ENCODE data around the gene LENG1. TPM values are rescaled to one million over a fixed set of nuclear protein-coding genes. Genes with fewer than 3 reads are reported as not detected.

The LENG1 gene
- total and polyA plus RNA-seq, 9 of the 15 experiments (the other 6 are each of a cell fraction or from before 2014, with no cell fraction given): 0.30 to 10.5 (median 4.7) TPM

DNA sequence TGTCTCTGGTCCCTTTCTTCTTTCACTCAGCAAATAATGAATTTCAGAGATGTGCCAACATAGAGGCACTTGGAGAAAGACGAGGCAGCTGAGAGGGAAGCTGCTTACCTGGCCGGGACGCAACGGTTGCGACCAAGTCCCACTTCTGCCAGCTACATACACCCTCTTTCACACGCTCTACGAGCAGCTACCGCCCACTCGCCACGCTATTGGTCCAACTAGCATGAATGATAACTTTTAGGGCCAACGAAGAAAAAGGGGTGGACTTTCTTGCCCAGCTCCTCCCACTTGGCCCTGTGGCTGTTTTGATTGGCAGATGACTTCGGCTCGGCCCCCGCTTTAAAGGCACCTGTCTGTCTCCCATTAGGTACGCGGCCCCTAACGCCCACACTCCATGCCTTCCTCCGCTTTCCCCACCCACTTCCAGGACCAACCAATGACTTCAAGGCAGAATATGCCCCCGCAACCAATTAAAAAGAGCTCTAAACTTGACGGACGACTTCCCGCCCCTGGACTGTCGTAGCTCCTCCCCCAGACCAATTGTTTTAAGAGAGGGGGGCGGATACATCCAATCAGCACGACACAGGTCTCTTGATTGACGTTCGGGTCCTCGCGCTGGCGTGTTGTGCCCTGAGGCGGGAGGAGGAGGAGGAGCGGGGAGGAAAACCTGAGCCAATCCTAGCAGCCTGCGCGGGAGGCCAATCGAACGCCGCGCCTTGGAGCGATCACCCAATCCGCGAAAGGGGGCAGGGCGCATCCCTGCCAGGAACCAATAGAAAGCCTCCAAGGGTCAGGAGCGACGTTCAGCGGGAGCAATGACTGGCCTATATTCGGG is 22.4 kb downstream of the LENG1 start (continued):
- TF ChIP-seq, protein P1, sequence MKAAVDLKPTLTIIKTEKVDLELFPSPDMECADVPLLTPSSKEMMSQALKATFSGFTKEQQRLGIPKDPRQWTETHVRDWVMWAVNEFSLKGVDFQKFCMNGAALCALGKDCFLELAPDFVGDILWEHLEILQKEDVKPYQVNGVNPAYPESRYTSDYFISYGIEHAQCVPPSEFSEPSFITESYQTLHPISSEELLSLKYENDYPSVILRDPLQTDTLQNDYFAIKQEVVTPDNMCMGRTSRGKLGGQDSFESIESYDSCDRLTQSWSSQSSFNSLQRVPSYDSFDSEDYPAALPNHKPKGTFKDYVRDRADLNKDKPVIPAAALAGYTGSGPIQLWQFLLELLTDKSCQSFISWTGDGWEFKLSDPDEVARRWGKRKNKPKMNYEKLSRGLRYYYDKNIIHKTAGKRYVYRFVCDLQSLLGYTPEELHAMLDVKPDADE (conservative IDR thresholded peaks at IDR 0.05; ENCODE audit: control insufficient read depth, low read depth, low read length): peak; percentile 47; the same call in 1 of the 2 replicates
- TF ChIP-seq, protein P2, sequence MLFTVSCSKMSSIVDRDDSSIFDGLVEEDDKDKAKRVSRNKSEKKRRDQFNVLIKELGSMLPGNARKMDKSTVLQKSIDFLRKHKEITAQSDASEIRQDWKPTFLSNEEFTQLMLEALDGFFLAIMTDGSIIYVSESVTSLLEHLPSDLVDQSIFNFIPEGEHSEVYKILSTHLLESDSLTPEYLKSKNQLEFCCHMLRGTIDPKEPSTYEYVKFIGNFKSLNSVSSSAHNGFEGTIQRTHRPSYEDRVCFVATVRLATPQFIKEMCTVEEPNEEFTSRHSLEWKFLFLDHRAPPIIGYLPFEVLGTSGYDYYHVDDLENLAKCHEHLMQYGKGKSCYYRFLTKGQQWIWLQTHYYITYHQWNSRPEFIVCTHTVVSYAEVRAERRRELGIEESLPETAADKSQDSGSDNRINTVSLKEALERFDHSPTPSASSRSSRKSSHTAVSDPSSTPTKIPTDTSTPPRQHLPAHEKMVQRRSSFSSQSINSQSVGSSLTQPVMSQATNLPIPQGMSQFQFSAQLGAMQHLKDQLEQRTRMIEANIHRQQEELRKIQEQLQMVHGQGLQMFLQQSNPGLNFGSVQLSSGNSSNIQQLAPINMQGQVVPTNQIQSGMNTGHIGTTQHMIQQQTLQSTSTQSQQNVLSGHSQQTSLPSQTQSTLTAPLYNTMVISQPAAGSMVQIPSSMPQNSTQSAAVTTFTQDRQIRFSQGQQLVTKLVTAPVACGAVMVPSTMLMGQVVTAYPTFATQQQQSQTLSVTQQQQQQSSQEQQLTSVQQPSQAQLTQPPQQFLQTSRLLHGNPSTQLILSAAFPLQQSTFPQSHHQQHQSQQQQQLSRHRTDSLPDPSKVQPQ (CRISPR knock-in tag; IDR thresholded peaks at IDR 0.05; ENCODE audit: borderline replicate concordance): no peak
- TF ChIP-seq RBM22 (IDR thresholded peaks at IDR 0.05; ENCODE audit: low read depth, low read length, poor library complexity, severe bottlenecking): no peak
- TF ChIP-seq CHD1 (IDR thresholded peaks at IDR 0.05; ENCODE audit: low read length): no peak
- TF ChIP-seq, protein P3, sequence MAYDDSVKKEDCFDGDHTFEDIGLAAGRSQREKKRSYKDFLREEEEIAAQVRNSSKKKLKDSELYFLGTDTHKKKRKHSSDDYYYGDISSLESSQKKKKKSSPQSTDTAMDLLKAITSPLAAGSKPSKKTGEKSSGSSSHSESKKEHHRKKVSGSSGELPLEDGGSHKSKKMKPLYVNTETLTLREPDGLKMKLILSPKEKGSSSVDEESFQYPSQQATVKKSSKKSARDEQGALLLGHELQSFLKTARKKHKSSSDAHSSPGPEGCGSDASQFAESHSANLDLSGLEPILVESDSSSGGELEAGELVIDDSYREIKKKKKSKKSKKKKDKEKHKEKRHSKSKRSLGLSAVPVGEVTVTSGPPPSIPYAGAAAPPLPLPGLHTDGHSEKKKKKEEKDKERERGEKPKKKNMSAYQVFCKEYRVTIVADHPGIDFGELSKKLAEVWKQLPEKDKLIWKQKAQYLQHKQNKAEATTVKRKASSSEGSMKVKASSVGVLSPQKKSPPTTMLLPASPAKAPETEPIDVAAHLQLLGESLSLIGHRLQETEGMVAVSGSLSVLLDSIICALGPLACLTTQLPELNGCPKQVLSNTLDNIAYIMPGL (CRISPR knock-in tag; IDR thresholded peaks at IDR 0.05): no peak
- peak; percentile 95 for TF ChIP-seq SP2 (IDR thresholded peaks at IDR 0.05; ENCODE audit: extremely low read depth, low read depth, low read length, poor library complexity, severe bottlenecking)
- TF ChIP-seq ATF1 (CRISPR knock-in tag; IDR thresholded peaks at IDR 0.05): no peak
- peak; percentile 88 for TF ChIP-seq ATF1 (tag; IDR thresholded peaks at IDR 0.05)
- TF ChIP-seq OTX1 (CRISPR knock-in tag; IDR thresholded peaks at IDR 0.05): no peak
- TF ChIP-seq, protein P4, sequence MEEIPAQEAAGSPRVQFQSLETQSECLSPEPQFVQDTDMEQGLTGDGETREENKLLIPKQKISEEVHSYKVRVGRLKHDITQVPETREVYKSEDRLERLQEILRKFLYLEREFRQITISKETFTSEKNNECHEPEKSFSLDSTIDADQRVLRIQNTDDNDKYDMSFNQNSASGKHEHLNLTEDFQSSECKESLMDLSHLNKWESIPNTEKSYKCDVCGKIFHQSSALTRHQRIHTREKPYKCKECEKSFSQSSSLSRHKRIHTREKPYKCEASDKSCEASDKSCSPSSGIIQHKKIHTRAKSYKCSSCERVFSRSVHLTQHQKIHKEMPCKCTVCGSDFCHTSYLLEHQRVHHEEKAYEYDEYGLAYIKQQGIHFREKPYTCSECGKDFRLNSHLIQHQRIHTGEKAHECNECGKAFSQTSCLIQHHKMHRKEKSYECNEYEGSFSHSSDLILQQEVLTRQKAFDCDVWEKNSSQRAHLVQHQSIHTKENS (CRISPR knock-in tag; IDR thresholded peaks at IDR 0.05): no peak
- TF ChIP-seq POLR2AphosphoS5 (IDR thresholded peaks at IDR 0.05; ENCODE audit: control insufficient read depth, insufficient read depth, low read depth, low read length): no peak
- TF ChIP-seq, protein P5, sequence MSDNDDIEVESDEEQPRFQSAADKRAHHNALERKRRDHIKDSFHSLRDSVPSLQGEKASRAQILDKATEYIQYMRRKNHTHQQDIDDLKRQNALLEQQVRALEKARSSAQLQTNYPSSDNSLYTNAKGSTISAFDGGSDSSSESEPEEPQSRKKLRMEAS (CRISPR knock-in tag; IDR thresholded peaks at IDR 0.05): no peak
- TF ChIP-seq MEIS2 (IDR thresholded peaks at IDR 0.05; ENCODE audit: partially characterized antibody): peak; percentile 96
- peak; percentile 75; the same call in 1 of the 2 replicates for TF ChIP-seq L3MBTL2 (IDR thresholded peaks at IDR 0.05)
- TF ChIP-seq, protein P6, sequence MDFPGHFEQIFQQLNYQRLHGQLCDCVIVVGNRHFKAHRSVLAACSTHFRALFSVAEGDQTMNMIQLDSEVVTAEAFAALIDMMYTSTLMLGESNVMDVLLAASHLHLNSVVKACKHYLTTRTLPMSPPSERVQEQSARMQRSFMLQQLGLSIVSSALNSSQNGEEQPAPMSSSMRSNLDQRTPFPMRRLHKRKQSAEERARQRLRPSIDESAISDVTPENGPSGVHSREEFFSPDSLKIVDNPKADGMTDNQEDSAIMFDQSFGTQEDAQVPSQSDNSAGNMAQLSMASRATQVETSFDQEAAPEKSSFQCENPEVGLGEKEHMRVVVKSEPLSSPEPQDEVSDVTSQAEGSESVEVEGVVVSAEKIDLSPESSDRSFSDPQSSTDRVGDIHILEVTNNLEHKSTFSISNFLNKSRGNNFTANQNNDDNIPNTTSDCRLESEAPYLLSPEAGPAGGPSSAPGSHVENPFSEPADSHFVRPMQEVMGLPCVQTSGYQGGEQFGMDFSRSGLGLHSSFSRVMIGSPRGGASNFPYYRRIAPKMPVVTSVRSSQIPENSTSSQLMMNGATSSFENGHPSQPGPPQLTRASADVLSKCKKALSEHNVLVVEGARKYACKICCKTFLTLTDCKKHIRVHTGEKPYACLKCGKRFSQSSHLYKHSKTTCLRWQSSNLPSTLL (IDR thresholded peaks at IDR 0.05): peak; percentile 95
- TF ChIP-seq RBM25 (IDR thresholded peaks at IDR 0.05; ENCODE audit: low read depth, low read length, severe bottlenecking): peak; percentile 97
- TF ChIP-seq C11orf30 (IDR thresholded peaks at IDR 0.05; ENCODE audit: low read depth): 0 out of 2 replicates have a peak, but pooled peaks have one; percentile 69

Measured in K562 (cell line).